GM08714 (cell line): ENCODE data around the gene RRAD.

ENCODE experiments used
- H3K4me3 ChIP-seq: fragments of 200-500 bp; sonication (Bioruptor generic); 2 replicates; pipeline ENCODE4 v1.5.1; 2014; ENCODE audit warnings: mild to moderate bottlenecking, low read length, inconsistent platforms
- ZNF274 ChIP-seq: IDR thresholded peaks from 2 replicates; pipeline ENCODE4 v1.6.1; 2012; ENCODE audit warnings: mild to moderate bottlenecking, low read depth, low read length

The RRAD gene

GRCh38 chr16:66944054-66944441, 18.7 kb upstream of the RRAD start:
- no peak for TF ChIP-seq ZNF274
- H3K4me3 ChIP-seq = no peak overlapping the region

DNA sequence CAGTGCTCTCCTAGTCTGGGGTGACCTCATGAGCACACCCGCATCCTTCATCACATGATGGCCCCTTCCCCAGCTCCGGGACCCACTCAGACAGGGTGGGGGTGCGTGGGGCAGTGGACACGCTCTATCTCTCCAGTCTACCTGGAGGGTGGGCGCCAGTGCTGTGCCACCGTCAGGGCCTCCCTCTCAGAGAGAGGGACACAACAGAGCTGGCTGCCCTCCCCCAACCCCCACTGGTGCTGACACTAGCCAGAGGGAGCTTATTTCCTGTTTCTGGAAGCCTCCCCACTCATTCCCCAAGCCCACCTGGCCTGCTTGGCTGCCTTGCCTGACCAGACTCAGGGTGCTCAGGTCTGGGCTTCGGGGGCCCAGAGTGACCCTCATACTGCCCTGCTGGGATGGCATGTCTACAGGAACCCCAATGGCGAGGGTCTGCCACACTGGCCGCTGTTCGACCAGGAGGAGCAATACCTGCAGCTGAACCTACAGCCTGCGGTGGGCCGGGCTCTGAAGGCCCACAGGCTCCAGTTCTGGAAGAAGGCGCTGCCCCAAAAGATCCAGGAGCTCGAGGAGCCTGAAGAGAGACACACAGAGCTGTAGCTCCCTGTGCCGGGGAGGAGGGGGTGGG, 18.2 kb upstream of the RRAD start:
- TF ChIP-seq ZNF274 = no peak
- H3K4me3 ChIP-seq = no peak overlapping the region

DNA sequence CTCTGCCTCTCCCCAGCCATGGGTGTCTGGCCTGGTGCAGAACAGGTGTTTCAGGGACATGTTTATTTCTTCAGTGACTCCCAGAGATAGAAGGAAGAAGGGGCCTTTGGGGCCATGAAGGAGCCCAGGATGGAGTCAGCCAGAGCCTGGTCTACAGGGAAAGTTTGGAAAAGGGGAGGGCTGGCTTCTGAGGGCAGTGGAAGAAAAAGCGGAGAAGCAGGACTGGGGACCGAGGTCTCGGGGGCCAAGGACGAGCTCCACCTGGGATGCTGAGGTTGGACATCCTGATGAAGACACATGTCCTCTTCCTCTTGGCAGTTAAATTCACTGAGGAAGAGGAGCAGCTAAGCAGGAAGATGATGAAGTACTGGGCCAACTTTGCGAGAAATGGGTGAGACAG, 17.6 kb upstream of the RRAD start:
- H3K4me3 ChIP-seq = no peak overlapping the region
- TF ChIP-seq ZNF274 = no peak

- no peak for TF ChIP-seq ZNF274
These were observed 14.9 kb upstream of the RRAD start for GRCh38 chr16:66940236-66940635.

DNA sequence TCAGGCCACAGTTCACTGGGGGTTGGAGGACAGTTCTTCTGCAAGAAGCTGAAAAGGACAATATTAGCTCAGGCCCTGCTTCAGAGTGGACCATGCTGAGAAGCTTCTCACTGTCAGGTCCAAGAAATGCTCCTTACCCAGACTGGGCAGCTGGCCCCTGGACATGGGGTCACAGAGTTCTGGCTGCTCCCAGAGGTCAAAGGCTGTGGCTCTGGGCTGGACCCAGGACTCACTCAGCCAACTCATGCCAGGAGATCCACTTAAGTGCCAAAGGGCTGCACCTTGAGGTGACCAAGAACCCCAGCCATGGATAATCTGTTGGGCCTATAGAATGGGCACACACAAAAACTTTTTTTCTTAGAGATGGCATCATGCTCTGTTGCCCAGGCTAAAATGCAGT, 14.0 kb upstream of the RRAD start:
- no peak overlapping the region for H3K4me3 ChIP-seq
- no peak for TF ChIP-seq ZNF274

More at GRCh38 chr16:66940236-66940635, 14.9 kb upstream of the RRAD start:
- H3K4me3 ChIP-seq = no peak overlapping the region

DNA sequence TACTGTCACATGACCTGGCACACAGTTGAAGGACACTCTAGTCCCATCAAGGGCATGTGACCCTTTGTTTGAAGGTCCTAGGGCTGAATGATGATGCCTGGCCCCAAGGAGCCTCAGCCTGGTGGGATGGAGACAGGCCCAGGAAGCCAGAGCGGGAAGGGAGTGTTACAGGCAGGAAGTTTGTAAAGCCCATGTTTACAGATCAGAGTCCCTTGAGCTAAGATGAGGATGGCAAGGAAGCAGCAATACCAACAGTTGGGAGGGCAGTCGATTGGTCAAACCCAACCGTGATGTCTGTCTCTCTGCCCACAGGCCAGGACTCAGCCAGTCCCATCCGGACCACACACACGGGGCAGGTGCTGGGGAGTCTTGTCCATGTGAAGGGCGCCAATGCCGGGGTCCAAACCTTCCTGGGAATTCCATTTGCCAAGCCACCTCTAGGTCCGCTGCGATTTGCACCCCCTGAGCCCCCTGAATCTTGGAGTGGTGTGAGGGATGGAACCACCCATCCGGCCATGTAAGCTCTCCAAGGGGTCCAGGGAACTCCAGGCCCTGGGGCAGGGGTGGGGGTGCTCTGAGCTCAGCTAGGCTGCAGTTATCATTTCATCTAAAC, 12.5 kb upstream of the RRAD start:
- no peak overlapping the region for H3K4me3 ChIP-seq
- no peak for TF ChIP-seq ZNF274

DNA sequence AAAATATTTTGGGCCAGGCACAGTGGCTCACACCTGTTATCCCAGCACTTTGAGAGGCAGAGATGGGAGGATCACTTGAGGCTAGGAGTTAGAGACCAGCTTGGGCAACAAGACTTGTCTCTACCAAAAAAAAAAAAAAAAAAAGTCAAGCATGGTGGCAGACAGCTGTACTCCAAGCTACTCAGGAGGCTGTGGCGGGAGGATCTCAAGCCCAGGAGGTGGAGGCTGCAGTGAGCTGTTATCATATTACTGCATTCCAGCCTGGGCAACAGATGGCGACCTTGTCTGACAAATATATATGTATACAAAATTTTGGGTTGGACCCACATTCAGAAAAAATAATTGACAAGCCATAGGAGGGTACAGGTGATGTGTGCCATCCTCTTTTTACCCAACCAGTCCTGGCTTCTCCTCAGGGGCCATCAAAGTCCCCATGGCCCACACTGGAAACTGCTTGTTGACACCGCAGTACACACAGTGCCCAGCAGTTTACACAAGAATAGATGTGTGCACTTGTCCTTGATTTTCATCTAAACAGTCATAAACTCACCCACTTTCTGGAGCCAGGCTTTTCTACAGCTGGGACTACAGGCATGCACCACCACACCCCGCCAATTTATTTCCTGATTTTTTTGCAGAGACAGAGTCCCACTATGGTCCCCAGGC, 11.7 kb upstream of the RRAD start:
- H3K4me3 ChIP-seq = no peak overlapping the region
- no peak for TF ChIP-seq ZNF274

DNA sequence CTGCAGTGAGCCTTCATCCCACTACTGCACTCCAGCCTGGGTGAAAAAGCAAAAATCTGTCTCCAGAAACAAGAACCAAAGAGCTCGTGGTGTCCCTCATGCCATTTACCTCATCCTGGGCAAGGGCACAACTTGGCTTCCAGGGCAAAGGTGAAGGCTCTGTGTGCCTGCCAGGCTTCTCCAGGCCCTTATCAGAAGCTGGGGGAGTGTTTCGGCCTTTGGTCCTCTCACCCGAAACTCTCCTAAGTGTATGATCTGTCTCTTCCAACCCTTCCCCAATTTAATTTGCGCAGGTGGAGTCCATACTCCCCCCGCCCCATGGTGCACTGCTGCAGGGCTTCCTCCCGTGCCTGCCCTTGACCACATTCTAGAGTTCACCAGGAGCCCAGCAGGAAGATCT, 11.1 kb upstream of the RRAD start:
- no peak overlapping the region for H3K4me3 ChIP-seq
- TF ChIP-seq ZNF274 = no peak

DNA sequence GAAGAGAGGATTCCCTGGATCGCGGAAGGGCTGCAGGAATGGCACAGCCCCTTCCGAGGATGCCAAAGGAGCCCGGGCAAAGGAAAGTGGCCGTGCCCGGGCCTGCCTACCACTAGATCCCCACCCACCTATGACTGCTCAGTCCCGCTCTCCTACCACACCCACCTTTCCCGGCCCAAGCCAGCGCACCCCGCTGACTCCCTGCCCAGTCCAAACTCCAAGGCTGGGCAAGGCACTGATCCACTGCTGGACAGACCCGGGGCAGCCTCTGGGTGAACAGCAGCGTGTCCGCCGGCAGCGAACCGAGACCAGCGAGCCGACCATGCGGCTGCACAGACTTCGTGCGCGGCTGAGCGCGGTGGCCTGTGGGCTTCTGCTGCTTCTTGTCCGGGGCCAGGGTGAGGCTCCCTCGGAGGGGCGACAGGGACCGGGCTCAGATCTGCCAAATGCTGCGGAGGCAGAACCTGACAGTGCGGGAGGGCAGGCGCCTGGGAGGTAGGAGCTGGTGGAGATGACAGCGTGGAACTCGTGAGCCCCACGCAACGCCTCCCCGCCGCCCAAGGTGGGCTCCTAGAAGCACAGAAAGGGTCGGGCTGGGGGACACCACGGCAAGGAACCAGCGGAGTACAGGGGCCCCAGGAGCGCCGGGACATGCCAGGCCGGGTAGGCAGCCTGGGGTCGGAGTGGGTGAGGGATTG, 10.1 kb upstream of the RRAD start, which contains the start of gene CES2:
TSS of gene CES2 (plus strand) at position 203 of the 698 bp plus-strand sequence. CDS start at position 323, 120 bp downstream.
- H3K4me3 ChIP-seq = peak within 1 kb of the TSS; percentile 87
- TF ChIP-seq ZNF274 = no peak

DNA sequence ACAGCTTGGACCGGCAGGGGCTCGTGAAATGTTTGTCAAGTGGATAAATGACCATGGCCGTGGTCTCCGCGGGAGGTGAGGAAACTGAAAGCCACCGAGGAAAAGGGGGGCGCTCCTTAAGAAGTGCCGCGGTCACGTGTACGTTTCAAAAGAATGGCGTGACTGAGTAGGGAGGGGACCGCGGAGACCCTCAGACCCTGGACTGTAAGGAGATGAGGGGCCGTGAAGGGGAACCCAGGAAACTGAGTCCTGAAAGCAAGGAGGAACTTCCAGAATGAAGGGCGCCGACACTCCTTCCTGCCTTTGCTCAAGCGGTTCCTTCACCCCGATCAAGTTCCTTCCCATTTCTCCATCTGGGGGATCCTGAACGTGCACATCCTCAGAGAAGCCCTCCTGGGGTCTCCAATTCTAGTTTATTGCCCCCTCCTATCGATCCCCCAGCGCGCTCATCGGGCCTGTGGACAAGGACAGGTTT, 9.5 kb upstream of the RRAD start:
- H3K4me3 ChIP-seq = peak overlapping the region; percentile 87

GRCh38 chr16:66934138-66934838, 9.0 kb upstream of the RRAD start, which contains the start of gene CIAO2B:
TSS of gene CIAO2B (minus strand) at chr16:66934402. CDS start at chr16:66934364, 38 bp downstream.
- TF ChIP-seq ZNF274 = no peak

DNA sequence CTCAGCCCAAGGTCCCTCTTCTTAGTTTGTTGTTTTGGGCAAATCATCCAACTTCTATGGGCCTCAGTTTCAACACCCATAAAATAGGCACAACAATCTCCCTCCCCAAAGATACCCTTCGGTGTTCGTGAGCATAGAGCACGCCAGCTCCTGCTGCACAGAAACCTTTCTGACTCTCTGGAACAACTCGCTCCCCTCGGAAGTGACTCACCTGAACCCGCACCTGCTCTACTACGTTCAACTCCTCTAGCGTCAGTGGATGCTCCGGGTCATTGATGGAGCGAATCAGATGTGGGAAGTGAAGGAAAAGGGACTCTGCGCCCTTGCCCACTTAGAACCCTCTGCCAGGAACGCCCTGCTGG, 8.4 kb upstream of the RRAD start:
- no peak for TF ChIP-seq ZNF274
- H3K4me3 ChIP-seq = peak overlapping the region; percentile 87

More at GRCh38 chr16:66934138-66934838, 9.0 kb upstream of the RRAD start, which contains the start of gene CIAO2B:
- peak within 1 kb of the TSS; percentile 87 for H3K4me3 ChIP-seq

- H3K4me3 ChIP-seq = no peak overlapping the region
- no peak for TF ChIP-seq ZNF274
These were observed 6.7 kb upstream of the RRAD start for GRCh38 chr16:66932076-66932475.

DNA sequence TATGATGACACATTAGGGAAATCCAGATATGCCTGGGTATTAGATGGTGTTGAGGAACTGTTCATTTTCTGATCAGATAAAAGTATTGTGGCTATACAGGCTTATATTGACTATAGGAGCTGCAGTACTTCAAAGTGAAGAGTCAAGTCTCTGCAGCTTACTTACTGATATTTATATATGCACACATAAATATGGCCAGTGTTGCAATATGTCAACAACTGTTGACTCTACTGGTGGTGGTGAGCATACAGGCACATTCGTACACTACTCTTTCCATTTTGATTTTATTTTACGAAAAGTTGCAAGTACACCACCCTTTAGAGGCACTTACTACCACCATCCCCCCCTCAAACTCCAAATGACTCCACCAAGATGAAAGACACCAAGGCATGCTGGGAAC, 6.3 kb upstream of the RRAD start:
- no peak for TF ChIP-seq ZNF274
- no peak overlapping the region for H3K4me3 ChIP-seq
